ENCODE data around the gene PCDHB1. TPM values are rescaled to one million over a fixed set of nuclear protein-coding genes. Genes with fewer than 3 reads are reported as not detected.

Gene PCDHB1
- total RNA-seq, 1 donor, result not detected

GRCh38 chr5:141003791-141004611 is 47.2 kb upstream of the PCDHB1 start:
- no peak for TF ChIP-seq CTCF (IDR thresholded peaks at IDR 0.05; ENCODE audit: insufficient read depth, low read depth, low read length)
- no peak overlapping the region for H3K4me3 ChIP-seq (ENCODE audit: low read depth, low read length)
- DNase-seq (ENCODE audit: low read depth), result no peak

- H3K4me3 ChIP-seq (ENCODE audit: low read depth, low read length), result no peak overlapping the region
- TF ChIP-seq CTCF (IDR thresholded peaks at IDR 0.05; ENCODE audit: insufficient read depth, low read depth, low read length), result no peak
- DNase-seq (ENCODE audit: low read depth), result no peak
These were observed 43.4 kb upstream of the PCDHB1 start for GRCh38 chr5:141007791-141008190.

- no peak overlapping the region for H3K4me3 ChIP-seq (ENCODE audit: low read depth, low read length)
- TF ChIP-seq CTCF (IDR thresholded peaks at IDR 0.05; ENCODE audit: insufficient read depth, low read depth, low read length), result no peak
- DNase-seq (ENCODE audit: low read depth), result no peak
These were observed 41.0 kb upstream of the PCDHB1 start for GRCh38 chr5:141010047-141010793.

- no peak overlapping the region for H3K4me3 ChIP-seq (ENCODE audit: low read depth, low read length)
- no peak for TF ChIP-seq CTCF (IDR thresholded peaks at IDR 0.05; ENCODE audit: insufficient read depth, low read depth, low read length)
- no peak for DNase-seq (ENCODE audit: low read depth)
These were observed 33.2 kb upstream of the PCDHB1 start for GRCh38 chr5:141017943-141018342.

- no peak for TF ChIP-seq CTCF (IDR thresholded peaks at IDR 0.05; ENCODE audit: insufficient read depth, low read depth, low read length)
- no peak for DNase-seq (ENCODE audit: low read depth)
- no peak overlapping the region for H3K4me3 ChIP-seq (ENCODE audit: low read depth, low read length)
These were observed 28.8 kb upstream of the PCDHB1 start for GRCh38 chr5:141022384-141022783.

- no peak for TF ChIP-seq CTCF (IDR thresholded peaks at IDR 0.05; ENCODE audit: insufficient read depth, low read depth, low read length)
- no peak for DNase-seq (ENCODE audit: low read depth)
- H3K4me3 ChIP-seq (ENCODE audit: low read depth, low read length), result no peak overlapping the region
These were observed 20.2 kb upstream of the PCDHB1 start for GRCh38 chr5:141031006-141031405.

All from fibroblast of villous mesenchyme (primary cell).